GM19023 (cell line): ENCODE data around the gene PTPRO.

ENCODE experiments used
- ATAC-seq: cut with Tn5 transposase; IDR thresholded peaks from one replicate; pipeline ENCODE4 v1.9.1; 2021; ENCODE audit warnings: mild to moderate bottlenecking, moderate library complexity; ENCODE audit not compliant: unreplicated experiment

Gene PTPRO

DNA sequence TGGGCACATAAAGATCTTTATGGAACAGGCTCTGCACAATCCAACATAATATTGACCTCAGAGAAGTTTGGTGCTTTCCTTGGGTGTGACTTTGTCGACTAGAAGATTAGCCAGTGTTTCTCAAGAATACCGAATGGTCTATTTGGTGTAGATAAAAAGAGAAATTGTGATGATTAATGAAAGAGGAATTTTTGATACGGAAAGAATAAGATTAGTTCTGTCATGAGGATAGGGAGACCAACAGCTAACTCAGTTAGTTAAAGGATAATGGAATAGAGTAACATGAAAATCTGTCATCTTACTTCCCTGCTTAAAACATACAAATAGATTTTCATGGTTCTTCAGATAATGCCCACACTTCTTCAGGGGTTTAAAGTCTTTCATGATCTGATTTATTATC is 24.2 kb downstream of the PTPRO start:
- ATAC-seq = no peak

DNA sequence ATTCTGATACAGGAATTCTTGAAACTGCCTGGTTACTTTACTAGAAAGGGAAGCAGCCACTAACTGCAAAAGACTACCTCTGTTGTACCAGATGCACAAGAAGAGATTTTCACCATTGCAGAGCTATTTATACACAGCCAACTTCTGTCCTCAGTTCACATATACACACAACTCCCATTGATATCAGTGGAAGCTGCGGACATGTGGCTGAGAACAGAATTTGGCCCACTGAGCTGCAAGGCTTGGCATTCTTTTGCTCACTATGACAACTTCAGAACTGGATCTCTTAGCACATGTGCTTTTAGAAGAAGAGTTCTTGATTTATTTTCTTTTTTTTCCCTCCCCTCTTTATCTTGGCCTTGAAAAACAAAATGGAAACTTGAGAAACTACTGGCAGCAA is 28.3 kb downstream of the PTPRO start:
- no peak for ATAC-seq

DNA sequence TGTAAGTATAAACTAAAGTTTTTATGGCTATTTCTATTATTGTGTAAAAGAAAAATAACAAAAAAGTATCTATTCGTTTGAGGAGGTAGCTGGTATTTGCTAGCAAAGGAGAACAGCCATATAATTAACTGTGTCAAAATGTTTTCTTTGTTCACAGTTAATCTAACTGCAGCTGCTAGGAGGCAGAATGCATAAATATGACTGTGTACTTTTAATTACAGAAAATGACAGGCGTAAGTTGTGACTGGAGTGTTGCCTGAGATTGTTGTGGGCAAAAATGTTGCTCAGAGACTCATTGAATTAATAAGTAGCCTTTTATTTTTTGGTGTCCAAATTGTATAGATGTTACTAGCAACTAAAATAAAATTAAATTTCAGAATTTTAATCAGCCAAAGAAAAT is 33.5 kb downstream of the PTPRO start:
- ATAC-seq = no peak

DNA sequence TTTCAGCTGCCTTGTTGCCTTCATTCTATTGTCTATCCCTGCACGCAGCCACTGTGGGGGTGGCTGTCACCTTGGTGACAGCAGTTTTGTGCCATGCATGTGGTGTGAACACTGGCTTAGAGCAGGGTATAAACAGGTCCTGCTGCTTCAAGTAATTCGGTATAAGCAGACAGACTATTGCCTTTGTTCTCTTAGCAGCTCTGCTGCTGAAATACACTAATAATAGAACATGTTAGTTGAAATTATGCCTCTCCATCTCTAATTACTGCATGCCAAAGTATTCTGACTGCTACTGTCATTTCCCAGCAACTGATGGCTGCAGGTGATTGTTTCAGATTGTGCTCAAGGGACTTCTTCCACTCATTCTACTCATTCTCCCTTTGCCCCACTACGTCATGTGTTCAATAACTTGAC is 34.6 kb downstream of the PTPRO start:
- ATAC-seq = no peak

DNA sequence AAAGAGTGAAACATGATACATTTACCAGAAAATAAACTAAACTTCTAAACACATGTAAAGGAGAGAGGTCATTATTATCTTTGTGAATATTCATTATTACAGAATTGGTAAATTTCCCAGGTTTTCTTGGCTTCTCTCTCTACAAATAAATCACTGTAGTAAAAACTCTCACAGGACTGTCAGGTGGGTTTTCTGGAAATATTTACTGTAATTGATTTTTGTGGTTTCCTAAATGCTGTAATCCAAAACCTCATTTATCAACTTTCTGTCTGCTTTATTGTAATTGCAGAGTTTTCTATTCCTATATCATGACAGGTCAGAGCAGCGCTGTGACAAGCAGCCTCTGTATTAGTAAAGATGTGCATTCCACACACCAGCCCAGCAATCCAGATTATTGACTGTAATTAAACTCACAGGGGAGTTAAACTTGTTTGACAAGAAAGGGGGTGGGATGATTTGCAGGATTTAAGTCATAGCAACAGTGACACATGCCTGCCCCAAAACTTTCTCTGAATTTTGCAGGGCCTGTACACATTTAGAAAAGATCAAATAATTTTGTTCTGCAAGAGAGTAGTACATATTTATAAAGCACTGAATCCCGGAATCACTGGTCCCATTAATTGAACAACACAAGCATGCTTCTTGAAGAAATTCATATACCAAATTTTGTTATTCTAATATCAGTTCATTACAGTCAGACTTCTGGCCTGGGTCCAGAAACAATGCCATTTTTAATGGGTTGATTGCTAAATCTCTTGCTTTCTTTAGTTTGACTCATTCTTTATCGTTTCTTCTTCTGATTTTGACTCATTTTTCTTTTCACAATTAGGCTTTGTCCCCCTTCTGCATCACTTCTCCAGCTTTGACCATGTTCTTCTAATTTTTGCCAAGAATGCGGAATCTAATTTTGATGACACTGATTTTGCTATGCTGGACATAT is 42.2 kb downstream of the PTPRO start:
- ATAC-seq = no peak

DNA sequence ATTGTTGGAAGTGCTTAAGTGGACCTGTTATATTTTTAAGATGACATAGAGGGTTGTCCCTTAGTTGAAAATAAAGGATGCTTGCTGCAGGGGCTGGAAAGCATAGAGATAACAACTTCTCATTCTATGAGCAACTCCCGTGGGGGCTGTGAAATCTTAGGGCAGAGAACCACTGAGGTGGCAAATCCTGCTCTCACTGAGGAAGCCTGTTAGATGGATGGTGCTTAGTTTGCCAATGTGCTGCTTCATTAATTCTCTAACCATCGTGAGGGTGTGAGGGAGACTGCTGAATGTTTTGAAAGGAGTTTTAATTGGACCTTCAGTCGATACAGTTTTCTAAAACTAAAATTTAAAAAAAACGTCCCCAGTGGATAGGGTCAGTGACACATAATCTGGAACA is 46.5 kb downstream of the PTPRO start:
- no peak for ATAC-seq

DNA sequence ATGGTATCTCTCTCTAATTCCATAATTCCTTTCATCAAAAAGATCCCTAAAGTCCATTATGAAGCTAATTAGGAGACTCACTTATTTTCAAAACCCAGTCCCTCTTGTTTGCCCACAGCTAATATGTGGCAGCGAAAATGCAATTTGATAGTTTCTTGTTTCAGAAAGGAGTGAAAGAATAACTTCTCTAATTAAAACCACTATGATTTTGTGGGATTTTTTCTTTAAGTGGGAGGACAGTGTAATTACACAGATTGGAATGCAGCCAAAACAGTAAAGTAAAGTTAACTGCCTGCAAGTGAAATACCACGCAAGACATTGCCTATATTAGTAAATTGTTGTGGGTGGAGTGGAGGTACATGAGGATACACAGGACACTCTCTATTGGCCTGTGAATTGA is 50.0 kb downstream of the PTPRO start:
- ATAC-seq = no peak

DNA sequence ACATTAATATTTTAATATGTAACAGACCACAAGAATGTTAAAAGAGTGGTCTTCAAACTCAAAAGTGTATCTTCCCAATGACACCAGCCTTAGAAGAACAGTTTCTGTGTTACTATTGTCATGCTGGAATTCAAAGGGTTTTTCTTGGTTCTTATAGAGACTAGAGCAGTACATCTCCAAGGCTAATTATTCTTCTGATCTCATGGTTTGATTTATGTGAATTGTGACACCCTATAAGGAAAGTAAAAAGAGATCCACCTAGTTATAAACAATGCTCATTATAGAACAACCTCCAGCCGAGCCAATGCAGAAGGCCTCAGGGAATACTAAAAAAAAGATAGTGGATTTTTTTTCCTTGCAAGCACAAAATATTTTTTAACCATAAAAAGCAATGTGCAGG is 65.5 kb downstream of the PTPRO start:
- ATAC-seq = no peak

DNA sequence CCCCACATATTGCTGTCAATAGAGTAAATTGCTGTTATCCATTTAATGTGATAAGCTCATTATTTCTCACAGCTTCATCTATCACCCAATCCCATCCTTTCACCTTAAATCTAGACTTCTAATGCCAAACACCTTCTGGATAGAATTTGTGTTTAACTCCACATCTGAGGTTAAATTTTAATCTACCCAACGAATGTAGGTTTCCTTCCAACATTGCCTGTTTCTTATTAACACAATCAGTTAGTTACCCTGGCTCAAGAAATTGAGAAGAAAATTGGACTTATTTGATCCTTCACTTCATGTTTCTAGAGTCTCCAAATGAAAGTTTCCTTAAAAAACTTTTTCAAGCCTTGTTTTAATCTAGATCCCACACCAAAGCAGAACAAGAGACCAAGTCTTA is 67.3 kb downstream of the PTPRO start:
- ATAC-seq = no peak

DNA sequence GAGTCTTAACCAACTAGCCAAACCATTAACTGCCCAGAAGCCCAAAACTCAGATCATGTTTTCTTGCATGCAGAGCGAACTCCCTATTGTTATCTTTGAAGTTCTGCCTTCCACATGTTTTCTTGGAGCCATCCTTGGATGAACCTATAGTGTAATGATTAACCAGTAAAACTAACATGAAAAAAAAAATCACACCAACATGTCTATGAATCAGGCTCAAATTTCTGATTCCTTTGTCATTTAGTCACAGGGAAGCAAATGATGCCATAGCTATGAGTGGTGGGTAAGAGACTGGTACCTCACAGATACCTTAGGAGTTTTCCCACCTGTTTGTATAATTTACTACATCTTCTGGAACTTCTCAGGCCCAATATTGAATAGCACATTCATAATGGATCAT is 70.7 kb downstream of the PTPRO start:
- no peak for ATAC-seq

DNA sequence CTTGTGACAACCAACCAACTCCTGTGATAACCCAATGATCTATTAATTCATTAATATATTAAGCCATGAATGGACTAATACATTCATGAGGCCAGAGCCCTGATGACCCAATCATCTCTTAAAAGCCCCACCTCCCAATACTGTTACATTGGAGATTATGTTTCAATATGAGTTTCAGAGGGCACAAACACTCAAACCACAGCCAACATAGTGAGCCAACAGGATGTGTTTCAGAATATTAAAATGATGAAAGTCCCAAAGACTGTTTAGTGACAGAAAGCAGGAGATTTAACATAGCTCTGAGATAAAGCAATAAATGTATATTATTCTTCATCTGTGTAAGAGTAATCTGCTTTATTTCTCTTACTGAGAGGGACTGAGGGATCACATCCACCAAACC is 71.7 kb downstream of the PTPRO start:
- ATAC-seq = no peak

DNA sequence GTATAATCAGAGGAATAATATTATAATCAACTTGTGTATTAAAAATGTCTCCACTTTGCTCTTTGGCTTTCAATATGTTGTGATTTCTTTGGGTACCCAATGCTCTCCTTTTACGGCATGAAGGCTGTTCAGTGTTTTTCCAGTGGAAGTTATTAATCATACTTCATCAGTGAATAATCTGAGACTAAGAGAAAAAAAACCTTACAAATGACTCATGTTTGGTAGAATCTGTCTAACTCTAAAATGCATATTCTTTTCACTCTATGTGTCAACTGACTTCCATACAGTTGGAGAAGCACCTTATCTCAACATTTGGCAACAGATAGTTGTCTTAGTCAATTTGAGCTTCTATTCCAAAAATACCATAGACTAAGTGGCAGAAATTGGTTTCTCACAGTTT is 82.2 kb downstream of the PTPRO start:
- no peak for ATAC-seq

DNA sequence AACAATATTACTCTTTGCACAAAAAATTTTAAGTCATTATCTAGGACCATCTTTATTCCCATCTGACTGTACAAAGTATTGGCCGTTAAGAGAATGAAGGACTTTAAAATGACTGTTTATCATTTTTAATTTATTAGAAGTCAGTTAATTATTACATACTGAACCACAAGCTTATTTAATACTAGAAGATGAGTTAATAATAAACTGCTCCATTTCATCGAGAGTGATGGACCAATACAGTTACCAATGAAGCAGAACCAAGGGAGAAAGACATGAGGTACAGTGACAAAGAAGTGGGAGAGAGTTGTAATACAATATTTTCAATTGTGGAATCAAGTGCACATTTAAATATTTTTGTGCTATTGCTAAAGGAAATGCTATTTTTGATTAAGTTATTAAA is 83.3 kb downstream of the PTPRO start:
- ATAC-seq = no peak

DNA sequence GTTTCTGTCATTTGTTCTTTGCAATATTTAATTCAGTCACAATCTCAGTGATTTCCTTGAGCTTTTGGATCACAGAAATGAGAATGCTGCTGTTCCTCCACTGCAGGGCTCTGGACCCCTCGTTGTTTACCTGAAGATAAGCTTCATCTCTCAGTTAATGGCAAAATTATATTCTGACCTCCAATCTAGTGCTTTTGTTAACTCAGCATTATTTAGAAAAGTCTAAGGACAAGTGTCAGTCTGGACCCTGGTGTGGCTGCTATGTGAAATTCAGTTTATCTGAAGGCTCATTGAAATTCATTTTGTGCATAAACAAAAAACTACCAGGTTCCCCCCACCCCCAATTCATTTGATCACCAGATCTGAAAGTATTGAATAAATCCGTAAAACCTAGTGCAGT is 84.7 kb downstream of the PTPRO start:
- ATAC-seq = no peak

DNA sequence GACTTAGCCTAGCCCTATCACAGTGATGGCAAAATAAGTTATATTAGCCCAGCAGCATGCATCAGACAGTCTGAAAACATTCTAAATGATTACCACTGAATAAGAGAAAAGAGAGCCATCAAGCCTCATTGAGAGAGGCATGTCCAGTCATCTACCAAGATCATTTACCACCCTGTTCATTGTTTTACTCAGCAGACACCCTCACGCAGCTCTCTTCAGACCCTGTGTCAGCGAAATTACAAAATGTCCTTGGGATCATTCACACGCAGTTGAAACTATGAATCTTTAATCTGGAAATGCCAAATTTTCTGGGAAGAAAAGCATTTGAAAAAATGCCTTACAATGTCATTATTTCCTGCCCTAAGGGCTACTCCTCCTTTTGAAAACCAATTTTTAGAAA is 89.5 kb downstream of the PTPRO start:
- ATAC-seq = no peak

DNA sequence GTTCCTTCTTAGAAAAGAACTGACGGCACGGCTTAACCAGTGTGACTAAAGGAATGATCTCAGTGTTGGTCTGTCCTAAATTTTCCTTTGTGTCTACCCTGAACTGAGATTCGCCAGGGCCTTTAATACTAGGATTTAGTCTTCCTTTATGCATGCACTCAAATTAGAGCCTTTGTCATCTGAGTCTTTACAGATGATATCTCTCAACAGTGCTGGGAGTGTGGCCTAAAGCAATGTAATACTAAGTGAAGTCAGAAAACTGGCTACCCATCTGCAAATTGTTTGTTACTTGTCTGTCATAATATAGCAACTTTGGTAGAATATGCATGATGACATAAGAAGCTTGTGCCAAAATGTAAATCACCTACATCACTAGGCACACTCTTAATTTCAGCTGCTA is 95.4 kb downstream of the PTPRO start:
- ATAC-seq = no peak

DNA sequence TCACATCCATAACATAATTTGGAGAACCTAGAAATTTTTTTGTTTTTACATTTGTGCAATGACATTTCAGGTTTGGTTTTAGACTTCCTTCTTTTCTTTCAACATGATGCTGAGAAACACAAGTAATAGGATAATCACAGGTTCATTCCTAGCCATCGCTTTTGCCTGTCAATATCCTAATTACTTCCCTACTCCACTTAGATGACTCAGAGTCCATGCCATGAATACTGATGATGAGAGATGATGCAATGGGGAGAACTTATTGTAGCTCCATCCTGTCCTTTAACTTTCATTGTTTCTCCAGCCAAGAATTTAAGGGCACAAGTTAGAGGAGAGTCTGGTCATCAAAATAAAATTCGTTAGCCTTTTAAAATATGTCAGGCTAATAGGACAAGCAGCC is 101.3 kb downstream of the PTPRO start:
- no peak for ATAC-seq

DNA sequence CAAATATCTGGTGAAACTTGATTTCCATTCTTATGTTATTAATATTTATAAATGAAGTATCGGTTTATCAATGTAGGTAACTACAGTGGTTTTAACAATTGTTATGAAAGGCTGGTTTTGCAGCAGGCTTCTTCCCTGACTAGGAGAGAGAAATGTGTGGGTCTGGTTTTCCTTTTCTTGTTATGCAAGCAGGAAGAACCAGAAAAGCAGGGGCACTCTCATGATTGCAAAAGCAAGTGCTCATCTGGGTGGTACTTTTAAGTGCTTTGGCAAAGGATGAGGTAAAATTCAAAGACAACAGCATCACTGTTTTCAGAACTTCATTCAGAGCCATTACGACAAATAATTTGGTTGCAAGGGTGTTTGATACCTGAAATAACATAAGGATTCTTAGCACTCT is 105.6 kb downstream of the PTPRO start:
- no peak for ATAC-seq

DNA sequence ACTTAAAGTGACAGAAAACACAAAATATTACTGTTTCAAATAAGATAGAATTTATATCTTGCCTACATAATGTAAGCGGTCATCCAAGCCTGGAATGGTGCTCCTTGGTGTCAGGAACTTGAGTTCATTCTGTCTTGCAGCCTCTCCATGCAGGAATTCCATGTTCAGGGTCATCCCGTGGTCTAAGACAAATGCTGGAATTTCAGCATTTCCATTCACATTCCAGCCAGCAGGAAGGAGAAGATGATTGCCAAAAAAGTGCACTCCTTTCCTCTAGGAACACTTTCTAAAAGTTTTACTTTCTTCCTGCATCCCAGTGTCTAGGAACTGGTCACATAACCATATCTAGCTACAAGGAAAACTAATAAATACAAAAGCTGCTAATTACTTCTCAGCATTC is 106.3 kb downstream of the PTPRO start:
- no peak for ATAC-seq

DNA sequence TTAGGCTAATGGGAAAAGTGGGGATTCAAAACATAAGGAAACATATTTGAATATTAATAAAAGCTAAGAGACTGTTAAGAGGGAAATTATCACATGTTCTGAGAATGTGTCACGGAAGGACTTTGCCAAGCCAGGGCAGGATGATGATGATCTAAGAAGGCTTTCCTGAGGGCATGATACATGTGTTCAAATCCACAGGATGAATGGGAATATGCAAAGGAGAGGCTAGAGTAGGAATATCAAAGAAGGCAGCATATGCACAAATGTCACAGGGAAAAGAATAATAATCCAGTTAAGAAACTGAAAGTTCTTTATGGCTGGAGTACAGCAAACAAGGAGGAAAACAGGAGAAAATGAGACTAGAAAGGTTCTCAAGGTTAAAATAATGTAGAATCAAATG is 107.0 kb downstream of the PTPRO start:
- ATAC-seq = no peak

DNA sequence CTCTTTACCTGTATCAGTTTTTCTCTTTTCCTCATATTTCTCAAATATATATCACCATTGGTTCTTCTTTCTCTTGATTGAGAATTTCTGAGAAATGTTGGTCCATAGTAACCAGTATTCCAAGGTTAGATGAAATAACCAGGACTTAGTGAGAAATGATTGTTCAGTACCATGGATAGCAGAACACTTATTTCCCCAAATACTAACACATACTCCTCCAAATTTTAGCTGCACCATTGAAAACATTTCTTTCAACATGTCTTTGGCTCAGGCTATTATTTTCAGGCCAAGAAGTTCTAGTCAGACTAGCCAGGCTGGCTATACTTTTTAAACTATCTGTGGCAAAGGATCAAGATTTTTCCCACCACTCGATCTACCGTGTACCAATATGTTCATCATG is 113.3 kb downstream of the PTPRO start:
- no peak for ATAC-seq

DNA sequence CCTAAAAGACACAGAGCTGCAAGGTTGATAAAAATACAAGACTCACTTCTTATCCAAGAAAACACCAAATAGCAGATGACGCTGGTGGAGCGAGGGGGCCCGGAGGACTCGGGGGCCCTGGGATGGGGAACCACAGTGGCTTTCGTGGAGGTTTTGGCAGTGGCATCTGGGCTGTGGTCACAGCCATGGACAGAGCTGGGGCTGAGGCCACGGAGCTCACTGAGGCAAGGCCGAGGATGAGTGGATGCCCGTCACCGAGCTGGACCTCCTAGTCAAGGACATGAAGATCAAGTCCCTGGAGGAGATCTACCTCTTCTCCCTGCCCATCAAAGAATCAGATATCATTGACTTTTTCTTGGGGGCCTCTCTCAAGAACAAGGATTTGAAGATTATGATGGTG is 117.2 kb downstream of the PTPRO start:
- no peak for ATAC-seq

DNA sequence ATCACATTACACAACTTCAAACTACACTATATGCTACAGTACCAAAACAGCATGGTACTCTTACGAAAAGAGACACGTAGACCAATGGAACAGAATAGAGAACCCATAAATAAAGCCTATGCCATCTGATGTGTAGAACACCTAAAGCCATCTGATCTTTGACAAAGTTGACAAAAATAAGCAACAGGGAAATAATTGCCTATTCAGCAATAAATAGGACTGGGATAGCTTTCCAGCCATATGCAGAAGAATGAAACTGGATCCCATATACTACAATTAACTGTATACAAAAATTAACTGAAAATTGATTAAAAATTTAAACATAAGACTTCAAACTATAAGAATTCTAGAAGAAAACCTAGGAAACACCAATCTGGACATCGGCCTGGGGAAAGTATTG is 120.7 kb downstream of the PTPRO start:
- no peak for ATAC-seq
